Body of pancreas (tissue), 4 donors: ENCODE results near the gene DHX38.

ENCODE experiments used
- CTCF ChIP-seq, 7 experiments: fragments of 450-650 bp in 4 of 7; fragments of 200-600 bp in 3 of 7; sonication (generic) in 3 of 7; IDR thresholded peaks; one replicate each; pipeline ENCODE4 v1.5.1; 2016 to 2019; ENCODE audit warnings: antibody characterized with exemption in 7 of 7
- POLR2A ChIP-seq, 3 donors: fragments of 450-650 bp; IDR thresholded peaks; one replicate each; pipeline ENCODE4 v1.6.1; 2016; ENCODE audit warnings: antibody characterized with exemption in 3 of 3, mild to moderate bottlenecking in 2 of 3

- no peak for TF ChIP-seq POLR2A (IDR thresholded peaks at IDR 0.05)
- no peak for TF ChIP-seq CTCF (IDR thresholded peaks at IDR 0.05)
Measured at GRCh38 chr16:72111657-72112451, 18.2 kb downstream of the DHX38 start.
